ENCODE results near the gene SNN.

The SNN gene

DNA sequence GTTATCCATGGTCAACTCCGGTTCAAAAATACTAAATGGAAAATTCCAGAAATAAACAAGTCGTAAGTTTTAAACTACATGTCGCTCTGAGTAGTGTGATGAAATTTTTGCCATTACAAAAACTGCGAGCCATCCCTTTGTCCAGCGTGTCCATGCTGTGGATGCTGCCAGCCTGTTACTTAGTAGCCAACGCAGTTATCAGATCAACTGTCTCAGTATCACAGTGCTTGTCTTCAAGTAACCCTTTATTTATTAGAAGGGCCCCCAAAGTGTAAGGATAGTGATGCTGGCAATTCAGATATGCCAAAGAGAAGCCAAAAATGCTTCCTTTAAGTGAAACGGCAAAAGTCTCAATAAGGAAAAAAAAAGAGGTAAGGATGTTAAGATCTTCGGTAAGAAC, 23.9 kb downstream of the SNN start:
- Histone ChIP-seq H3K27me3 (ENCODE audit: control insufficient read depth, insufficient read depth, low read length) (no peaks in the 10 kb centered on the region), H3K9me3 (ENCODE audit: control insufficient read depth, insufficient read depth, low read length) (no peaks in the 10 kb centered on the region), H3K4me1 (ENCODE audit: control insufficient read depth, insufficient read depth, low read length) (no peaks in the 10 kb centered on the region), H3K9ac (ENCODE audit: low read depth, low read length) (no peak overlapping the region), H3K27ac (ENCODE audit: low read depth, low read length) (no peak overlapping the region), H3K36me3 (ENCODE audit: control insufficient read depth, insufficient read depth, low read length) (peaks cover 53% of the 10 kb centered on the region), H3K4me3 (ENCODE audit: low read depth, low read length) (no peak overlapping the region)

DNA sequence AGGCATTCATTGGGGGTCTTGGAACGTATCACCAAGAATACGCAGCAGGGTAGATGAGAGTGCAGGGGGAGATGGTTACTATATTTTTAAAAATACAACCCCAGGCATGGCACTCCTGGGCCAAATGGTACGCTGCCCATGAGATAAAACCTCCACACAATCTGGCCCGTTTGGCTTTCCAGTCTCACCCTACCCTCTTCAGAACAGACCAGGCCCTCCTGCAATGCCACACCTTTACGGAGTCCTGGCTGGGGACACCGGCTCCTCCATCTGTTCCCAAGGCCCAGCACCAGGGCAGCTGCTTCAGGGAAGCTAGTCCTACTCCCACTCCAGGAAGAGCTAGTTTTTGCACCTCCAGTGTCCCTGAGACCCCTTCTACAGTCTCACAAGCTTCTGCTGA, 24.4 kb downstream of the SNN start:
- Histone ChIP-seq H3K4me3 (ENCODE audit: low read depth, low read length) (no peak overlapping the region), H3K27me3 (ENCODE audit: control insufficient read depth, insufficient read depth, low read length) (no peaks in the 10 kb centered on the region), H3K4me1 (ENCODE audit: control insufficient read depth, insufficient read depth, low read length) (no peaks in the 10 kb centered on the region), H3K27ac (ENCODE audit: low read depth, low read length) (no peak overlapping the region), H3K9ac (ENCODE audit: low read depth, low read length) (no peak overlapping the region), H3K9me3 (ENCODE audit: control insufficient read depth, insufficient read depth, low read length) (no peaks in the 10 kb centered on the region), H3K36me3 (ENCODE audit: control insufficient read depth, insufficient read depth, low read length) (peaks cover 53% of the 10 kb centered on the region)

DNA sequence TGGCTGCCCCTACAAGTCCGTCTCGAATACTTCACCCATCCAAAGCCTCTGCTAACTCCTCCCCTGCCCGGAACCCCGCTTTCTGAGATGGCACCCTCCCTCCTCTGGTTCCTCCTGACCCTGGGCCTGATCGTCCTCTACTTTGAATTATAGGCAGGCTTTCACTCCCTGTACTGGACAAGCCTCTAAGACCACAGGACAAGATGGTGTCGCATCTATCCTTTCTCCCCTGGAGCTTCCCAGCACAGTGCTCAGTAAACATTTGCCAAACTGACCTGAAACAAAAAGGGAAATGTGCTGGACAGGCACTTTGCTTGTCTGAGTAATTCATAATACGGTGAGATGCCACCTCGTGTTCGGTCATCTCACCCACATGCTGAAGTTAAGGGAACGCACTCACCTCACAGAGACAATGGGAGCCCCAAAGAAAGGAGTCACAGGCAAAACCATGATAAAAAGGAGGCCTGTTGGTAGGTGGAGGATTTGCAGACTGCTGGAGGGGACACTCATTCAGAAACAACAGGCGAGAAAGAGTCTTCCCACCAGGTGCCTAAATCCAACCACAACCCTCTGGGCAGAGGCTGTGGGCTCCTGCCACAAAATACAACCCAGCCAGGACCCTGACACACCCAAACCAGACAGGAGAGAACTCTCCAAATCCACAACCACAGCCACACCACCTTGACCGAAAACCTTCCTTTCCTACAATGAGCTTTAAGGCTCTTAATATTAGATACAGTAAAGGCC, 28.2 kb downstream of the SNN start:
- H3K9ac ChIP-seq (ENCODE audit: low read depth, low read length) = no peak overlapping the region
- H3K4me1 ChIP-seq (ENCODE audit: control insufficient read depth, insufficient read depth, low read length) = no peaks in the 10 kb centered on the region
- H3K4me3 ChIP-seq (ENCODE audit: low read depth, low read length) = no peak overlapping the region
- H3K36me3 ChIP-seq (ENCODE audit: control insufficient read depth, insufficient read depth, low read length) = peaks cover 41% of the 10 kb centered on the region
- H3K9me3 ChIP-seq (ENCODE audit: control insufficient read depth, insufficient read depth, low read length) = no peaks in the 10 kb centered on the region
- H3K27me3 ChIP-seq (ENCODE audit: control insufficient read depth, insufficient read depth, low read length) = no peaks in the 10 kb centered on the region
- H3K27ac ChIP-seq (ENCODE audit: low read depth, low read length) = no peak overlapping the region

DNA sequence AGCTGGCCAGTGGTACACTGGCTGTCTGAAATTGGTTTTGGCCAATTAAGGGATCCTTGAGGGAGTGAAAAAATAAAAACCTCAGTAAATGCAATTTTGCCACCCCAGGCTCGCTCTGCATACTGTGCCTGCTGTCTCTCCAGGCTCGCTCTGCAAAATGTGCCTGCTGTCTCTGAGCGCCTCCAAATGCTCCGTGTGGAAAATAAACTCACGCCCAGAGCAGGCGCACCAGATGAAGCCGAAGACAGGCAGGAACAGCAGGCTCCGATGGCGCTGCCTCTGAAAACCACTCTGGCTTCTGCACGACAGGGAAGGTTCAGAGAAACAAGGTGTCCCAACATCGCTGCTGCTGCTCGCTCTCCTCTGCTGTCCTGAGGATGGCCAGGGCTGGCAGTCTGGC, 29.1 kb downstream of the SNN start:
- Histone ChIP-seq H3K27me3 (ENCODE audit: control insufficient read depth, insufficient read depth, low read length) (no peaks in the 10 kb centered on the region), H3K4me3 (ENCODE audit: low read depth, low read length) (no peak overlapping the region), H3K36me3 (ENCODE audit: control insufficient read depth, insufficient read depth, low read length) (peaks cover 32% of the 10 kb centered on the region), H3K9ac (ENCODE audit: low read depth, low read length) (no peak overlapping the region), H3K4me1 (ENCODE audit: control insufficient read depth, insufficient read depth, low read length) (no peaks in the 10 kb centered on the region), H3K9me3 (ENCODE audit: control insufficient read depth, insufficient read depth, low read length) (no peaks in the 10 kb centered on the region), H3K27ac (ENCODE audit: low read depth, low read length) (no peak overlapping the region)

DNA sequence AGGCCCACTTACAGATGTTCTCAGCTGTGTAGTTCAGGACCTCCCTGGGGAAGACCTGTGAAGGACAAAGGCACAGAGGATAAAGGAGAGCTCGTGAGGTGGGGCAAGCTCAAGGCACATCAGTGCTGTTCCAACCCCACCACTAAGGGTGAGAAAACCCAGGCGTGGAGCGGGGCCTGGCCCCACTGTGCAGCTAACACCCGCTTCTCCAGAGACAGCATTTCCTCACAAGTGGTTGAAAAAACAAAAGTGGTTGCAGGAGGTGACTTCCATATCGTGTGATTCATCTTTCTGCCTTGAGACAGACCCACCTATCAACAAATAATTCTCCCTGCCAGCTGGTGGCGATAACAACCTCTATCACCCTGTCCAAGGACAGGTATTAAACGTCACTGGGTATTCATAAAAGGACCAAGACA, 30.0 kb downstream of the SNN start:
- Histone ChIP-seq H3K27ac (ENCODE audit: low read depth, low read length) (no peak overlapping the region), H3K9me3 (ENCODE audit: control insufficient read depth, insufficient read depth, low read length) (no peaks in the 10 kb centered on the region), H3K4me1 (ENCODE audit: control insufficient read depth, insufficient read depth, low read length) (no peaks in the 10 kb centered on the region), H3K36me3 (ENCODE audit: control insufficient read depth, insufficient read depth, low read length) (peaks cover 38% of the 10 kb centered on the region), H3K4me3 (ENCODE audit: low read depth, low read length) (no peak overlapping the region), H3K27me3 (ENCODE audit: control insufficient read depth, insufficient read depth, low read length) (no peaks in the 10 kb centered on the region), H3K9ac (ENCODE audit: low read depth, low read length) (no peak overlapping the region)

DNA sequence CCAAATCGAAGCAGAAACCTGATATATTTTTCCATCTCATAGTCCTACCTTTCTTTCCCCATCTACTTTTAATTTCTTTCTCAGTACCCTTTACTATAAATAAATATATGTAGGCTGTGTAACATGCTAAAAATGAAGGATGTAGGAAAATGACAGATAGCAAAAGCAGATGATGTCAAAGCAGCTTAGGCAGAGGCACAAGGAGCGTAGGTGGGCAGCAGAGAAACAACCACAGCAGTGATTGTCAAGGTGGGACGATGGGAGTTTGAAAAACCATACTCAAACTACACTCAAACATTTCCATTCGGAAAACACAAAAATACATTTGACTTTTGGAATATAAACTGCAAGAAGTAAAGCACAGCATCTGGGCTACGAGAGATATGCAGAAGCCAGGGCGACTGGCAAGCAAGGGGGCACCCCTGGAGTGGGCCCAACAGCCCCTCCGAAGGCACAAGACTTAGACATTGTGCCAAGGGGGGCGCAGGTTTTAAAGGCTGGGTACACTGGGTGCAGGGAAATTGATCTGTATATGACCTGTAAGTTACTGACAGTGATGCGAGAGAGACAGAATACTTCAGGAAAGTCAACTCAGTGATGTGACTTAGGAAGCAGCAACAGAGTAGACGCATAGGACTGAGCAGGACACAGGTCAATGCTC, 31.1 kb downstream of the SNN start:
- peaks cover 38% of the 10 kb centered on the region for H3K36me3 ChIP-seq (ENCODE audit: control insufficient read depth, insufficient read depth, low read length)
- H3K27ac ChIP-seq (ENCODE audit: low read depth, low read length) = no peak overlapping the region
- no peak overlapping the region for H3K9ac ChIP-seq (ENCODE audit: low read depth, low read length)
- H3K27me3 ChIP-seq (ENCODE audit: control insufficient read depth, insufficient read depth, low read length) = no peaks in the 10 kb centered on the region
- H3K9me3 ChIP-seq (ENCODE audit: control insufficient read depth, insufficient read depth, low read length) = no peaks in the 10 kb centered on the region
- no peak overlapping the region for H3K4me3 ChIP-seq (ENCODE audit: low read depth, low read length)
- no peaks in the 10 kb centered on the region for H3K4me1 ChIP-seq (ENCODE audit: control insufficient read depth, insufficient read depth, low read length)

DNA sequence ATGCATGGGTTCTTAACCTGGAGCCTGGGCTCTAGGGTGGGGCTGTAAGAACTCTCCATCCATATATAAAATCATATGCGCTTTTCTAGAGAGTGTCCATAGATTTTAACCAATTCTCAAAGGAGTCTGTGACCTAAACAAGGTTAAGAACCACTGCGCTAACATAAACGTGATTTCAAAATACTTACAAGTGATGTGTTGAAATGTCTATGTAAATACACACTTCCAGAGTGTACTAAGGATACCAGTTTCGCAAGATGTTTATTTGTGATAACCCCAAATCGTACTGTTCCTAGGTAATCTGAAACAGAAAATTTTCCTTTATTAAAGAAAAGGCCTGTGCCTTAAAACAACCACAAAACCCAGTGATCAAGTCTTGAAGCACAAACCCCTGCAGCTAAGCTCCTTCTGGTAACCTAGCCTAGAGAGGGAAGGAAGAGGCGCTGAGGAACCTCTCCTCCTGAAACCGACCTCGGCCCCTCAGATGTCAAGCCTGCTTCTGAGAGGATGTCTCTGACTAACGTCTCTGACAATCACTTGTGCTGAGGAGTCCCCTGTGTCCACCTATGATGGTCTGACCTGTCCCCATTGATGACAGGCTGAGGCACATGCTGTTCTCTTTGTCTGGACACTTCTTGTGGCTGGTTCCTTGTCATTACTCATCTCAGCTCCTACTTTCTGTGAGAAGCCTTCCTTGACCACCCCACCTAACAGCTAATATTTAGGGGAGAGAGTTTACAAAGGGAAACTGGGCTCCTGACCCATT, 32.2 kb downstream of the SNN start:
- H3K27me3 ChIP-seq (ENCODE audit: control insufficient read depth, insufficient read depth, low read length) = no peaks in the 10 kb centered on the region
- no peaks in the 10 kb centered on the region for H3K9me3 ChIP-seq (ENCODE audit: control insufficient read depth, insufficient read depth, low read length)
- no peak overlapping the region for H3K27ac ChIP-seq (ENCODE audit: low read depth, low read length)
- peaks cover 32% of the 10 kb centered on the region for H3K36me3 ChIP-seq (ENCODE audit: control insufficient read depth, insufficient read depth, low read length)
- H3K9ac ChIP-seq (ENCODE audit: low read depth, low read length) = no peak overlapping the region
- H3K4me1 ChIP-seq (ENCODE audit: control insufficient read depth, insufficient read depth, low read length) = no peaks in the 10 kb centered on the region
- no peak overlapping the region for H3K4me3 ChIP-seq (ENCODE audit: low read depth, low read length)

DNA sequence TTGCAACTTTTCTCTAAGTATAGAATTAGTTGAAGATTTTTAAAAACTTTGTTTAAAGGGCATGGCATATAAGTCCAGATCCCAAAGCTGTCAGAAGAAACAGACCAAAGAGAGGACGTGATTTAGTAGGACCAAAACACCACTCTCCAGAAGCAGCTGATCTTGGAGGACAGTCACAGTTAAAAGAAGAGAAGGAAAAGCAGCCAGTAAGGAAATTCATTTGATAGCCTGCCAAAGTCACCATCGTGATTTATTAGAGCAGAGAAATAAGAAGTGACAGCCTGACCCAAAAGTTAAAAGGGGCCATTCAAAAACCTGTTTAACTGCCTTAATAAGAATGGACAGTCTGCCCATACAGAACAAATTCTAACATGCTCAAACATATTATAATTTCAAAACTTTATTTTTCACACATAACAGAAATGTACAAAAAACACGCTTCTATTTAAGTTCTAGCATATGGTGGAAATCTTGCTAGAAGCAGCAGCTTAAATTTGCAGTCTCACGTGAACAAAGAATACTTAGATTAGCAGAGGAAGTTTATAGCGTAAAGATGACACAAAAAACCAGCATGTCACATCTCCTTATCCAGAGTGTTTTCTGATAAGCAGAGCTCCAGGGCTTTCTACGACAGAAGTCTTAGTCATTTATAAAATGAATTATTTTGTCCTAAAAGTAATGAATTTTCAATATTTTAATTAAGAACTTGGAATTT, 37.2 kb downstream of the SNN start:
- Histone ChIP-seq H3K36me3 (ENCODE audit: control insufficient read depth, insufficient read depth, low read length) (peaks cover 17% of the 10 kb centered on the region), H3K27ac (ENCODE audit: low read depth, low read length) (no peak overlapping the region), H3K9me3 (ENCODE audit: control insufficient read depth, insufficient read depth, low read length) (no peaks in the 10 kb centered on the region), H3K9ac (ENCODE audit: low read depth, low read length) (no peak overlapping the region), H3K27me3 (ENCODE audit: control insufficient read depth, insufficient read depth, low read length) (no peaks in the 10 kb centered on the region), H3K4me1 (ENCODE audit: control insufficient read depth, insufficient read depth, low read length) (no peaks in the 10 kb centered on the region), H3K4me3 (ENCODE audit: low read depth, low read length) (no peak overlapping the region)

DNA sequence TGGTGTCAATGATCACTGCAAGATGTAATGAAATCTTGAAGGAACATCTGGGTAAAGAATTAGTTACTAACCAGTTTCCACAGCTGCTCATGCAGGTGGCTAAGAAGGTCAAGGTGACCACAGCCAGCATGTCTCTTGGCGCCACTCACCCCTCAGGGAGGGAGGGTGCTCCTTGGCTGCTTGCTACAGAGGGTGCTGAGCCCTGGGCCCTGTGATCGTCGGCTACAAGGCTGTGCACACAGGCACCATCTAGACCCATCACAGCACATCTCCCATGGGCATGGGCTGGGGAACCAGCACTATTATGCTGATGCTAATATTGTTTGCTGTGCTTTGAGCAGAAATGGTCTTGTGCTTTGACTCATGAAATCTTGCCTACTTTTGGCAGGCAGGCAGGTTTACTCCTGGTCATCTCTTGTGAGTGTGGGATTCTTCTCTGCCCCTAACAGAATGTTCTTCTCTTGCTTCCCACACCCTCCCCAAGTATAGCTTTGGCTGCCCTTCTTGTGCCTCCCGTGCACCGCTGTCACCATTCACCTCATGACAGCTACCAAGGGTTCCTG, 38.0 kb downstream of the SNN start:
- Histone ChIP-seq H3K36me3 (ENCODE audit: control insufficient read depth, insufficient read depth, low read length) (peaks cover 17% of the 10 kb centered on the region), H3K27me3 (ENCODE audit: control insufficient read depth, insufficient read depth, low read length) (no peaks in the 10 kb centered on the region), H3K27ac (ENCODE audit: low read depth, low read length) (no peak overlapping the region), H3K4me3 (ENCODE audit: low read depth, low read length) (no peak overlapping the region), H3K9ac (ENCODE audit: low read depth, low read length) (no peak overlapping the region), H3K4me1 (ENCODE audit: control insufficient read depth, insufficient read depth, low read length) (no peaks in the 10 kb centered on the region), H3K9me3 (ENCODE audit: control insufficient read depth, insufficient read depth, low read length) (no peaks in the 10 kb centered on the region)

DNA sequence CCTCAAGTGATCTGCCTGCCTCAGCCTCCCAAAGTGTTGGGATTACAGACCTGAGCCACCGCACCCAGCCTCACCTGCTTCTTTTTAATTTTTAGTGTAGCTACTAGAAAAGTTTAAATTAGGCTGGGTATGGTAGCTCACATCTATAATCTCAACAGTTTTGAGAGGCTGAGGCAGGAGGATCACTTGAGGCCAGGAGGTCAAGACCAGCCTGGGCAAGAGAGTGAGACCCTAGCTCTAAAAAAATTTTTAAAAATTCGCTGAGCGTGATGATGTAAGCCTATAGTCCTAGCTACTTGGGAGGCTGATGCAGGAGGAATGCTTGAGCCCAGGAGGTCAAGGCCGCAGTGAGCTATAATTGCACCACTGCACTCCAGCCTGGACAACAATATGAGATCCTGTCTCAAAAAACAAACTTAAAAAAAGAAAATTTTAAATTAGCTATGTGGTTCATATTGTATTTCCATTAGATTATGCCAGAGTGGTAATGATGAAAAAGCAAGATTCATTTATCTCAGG, 39.5 kb downstream of the SNN start:
- H3K27me3 ChIP-seq (ENCODE audit: control insufficient read depth, insufficient read depth, low read length) = no peaks in the 10 kb centered on the region
- H3K9me3 ChIP-seq (ENCODE audit: control insufficient read depth, insufficient read depth, low read length) = no peaks in the 10 kb centered on the region
- no peaks in the 10 kb centered on the region for H3K4me1 ChIP-seq (ENCODE audit: control insufficient read depth, insufficient read depth, low read length)
- H3K36me3 ChIP-seq (ENCODE audit: control insufficient read depth, insufficient read depth, low read length) = peaks cover 15% of the 10 kb centered on the region
- no peak overlapping the region for H3K9ac ChIP-seq (ENCODE audit: low read depth, low read length)
- no peak overlapping the region for H3K27ac ChIP-seq (ENCODE audit: low read depth, low read length)
- H3K4me3 ChIP-seq (ENCODE audit: low read depth, low read length) = no peak overlapping the region
